HG02981 (cell line): Measurements from ENCODE around the gene SETD4.

Source experiments
- ATAC-seq: cut with Tn5 transposase; IDR thresholded peaks from one replicate; pipeline ENCODE4 v1.9.1; 2021; ENCODE audit warnings: mild to moderate bottlenecking, moderate library complexity; ENCODE audit not compliant: unreplicated experiment

The SETD4 gene

DNA sequence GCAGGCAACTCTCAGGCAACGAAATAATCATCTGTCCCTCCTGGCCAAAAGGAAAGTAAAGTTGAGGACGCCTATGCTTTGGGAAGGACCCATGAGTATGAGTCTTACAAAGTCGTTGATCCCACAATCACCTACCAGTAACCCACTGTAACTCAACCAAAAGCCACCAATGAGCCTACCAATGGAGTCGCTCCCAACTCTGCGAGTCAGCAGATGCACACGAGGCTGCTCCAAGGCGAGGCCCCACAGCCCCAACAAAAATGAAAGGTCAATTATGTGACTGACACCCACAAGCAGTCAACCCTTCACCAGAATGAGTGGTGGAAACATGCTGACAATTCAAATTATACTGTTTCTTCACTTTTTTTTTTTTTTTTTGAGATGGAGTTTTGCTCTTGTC lies 12.0 kb downstream of the SETD4 start:
- ATAC-seq = no peak

GRCh38 chr21:36047139-36047538 lies 13.2 kb downstream of the SETD4 start:
- no peak for ATAC-seq

- no peak for ATAC-seq
These were observed 14.3 kb downstream of the SETD4 start for GRCh38 chr21:36045993-36046392.

GRCh38 chr21:36044056-36044455 lies 16.3 kb downstream of the SETD4 start:
- no peak for ATAC-seq

GRCh38 chr21:36041910-36042309 lies 18.4 kb downstream of the SETD4 start:
- ATAC-seq = no peak

DNA sequence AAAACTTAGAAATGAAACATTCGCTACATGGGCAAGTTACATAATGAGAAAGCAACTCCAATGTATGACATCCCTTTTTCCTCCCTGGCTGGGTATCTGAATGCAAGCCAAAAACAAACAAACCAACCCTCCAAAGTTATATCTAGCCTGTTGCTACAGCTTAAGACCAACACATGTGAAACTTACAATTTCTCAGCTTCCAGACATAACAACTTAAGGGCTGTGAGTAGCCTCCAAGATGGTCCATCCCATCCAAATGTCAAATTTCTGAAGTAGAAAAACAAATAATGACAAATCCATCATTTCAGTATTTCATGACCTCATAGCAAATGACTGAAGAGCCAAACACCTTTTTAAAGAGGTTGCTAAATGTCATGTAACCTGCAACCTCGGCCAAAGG lies 19.9 kb downstream of the SETD4 start:
- no peak for ATAC-seq

DNA sequence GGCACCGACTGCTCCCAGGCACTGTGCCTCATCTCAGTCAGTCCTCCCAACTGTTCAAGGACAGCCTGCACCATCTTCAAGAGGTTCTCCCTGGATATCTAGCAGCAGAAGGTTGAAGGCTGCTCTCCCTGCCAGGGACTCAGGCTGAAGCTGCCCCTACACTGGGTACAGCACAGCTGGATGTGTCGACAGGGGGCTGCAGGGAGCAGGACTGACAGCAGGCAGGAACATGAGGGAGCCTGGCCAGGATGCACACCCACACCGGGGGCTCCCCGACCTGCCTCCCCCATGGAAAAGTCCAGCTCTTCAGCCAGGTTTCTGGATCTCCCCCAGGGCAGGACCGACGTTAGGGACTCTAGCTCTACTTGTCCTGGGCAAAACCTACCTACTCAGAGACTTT lies 20.5 kb downstream of the SETD4 start:
- no peak for ATAC-seq

- ATAC-seq = no peak
These were observed 21.4 kb downstream of the SETD4 start for GRCh38 chr21:36038701-36039497.

GRCh38 chr21:36035381-36035791 lies 24.9 kb downstream of the SETD4 start:
- no peak for ATAC-seq

GRCh38 chr21:36034211-36034913 lies 26.0 kb downstream of the SETD4 start:
- ATAC-seq = no peak

GRCh38 chr21:36032647-36033406 lies 27.5 kb downstream of the SETD4 start:
- no peak for ATAC-seq

- ATAC-seq = no peak
These were observed 29.6 kb downstream of the SETD4 start for GRCh38 chr21:36030581-36031189.

DNA sequence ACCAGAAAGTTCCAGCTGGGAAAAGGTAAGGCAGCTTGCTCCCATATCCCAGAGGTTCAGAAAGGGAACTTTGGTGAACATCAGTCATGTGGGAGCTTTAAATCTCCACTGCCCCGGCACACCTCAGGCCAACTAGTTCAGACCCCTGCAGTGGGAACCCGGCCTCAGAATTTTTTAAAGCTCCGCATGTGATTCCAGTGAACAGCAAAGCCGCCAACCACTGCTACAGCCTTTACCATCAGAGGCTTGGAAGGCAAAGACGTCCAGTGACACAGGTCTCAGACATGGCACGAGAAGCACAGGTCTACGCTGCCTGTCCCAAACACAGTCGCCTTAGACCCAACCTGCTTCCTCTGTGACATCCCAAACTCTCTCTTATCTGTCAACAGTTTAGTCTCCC lies 31.0 kb downstream of the SETD4 start:
- no peak for ATAC-seq

DNA sequence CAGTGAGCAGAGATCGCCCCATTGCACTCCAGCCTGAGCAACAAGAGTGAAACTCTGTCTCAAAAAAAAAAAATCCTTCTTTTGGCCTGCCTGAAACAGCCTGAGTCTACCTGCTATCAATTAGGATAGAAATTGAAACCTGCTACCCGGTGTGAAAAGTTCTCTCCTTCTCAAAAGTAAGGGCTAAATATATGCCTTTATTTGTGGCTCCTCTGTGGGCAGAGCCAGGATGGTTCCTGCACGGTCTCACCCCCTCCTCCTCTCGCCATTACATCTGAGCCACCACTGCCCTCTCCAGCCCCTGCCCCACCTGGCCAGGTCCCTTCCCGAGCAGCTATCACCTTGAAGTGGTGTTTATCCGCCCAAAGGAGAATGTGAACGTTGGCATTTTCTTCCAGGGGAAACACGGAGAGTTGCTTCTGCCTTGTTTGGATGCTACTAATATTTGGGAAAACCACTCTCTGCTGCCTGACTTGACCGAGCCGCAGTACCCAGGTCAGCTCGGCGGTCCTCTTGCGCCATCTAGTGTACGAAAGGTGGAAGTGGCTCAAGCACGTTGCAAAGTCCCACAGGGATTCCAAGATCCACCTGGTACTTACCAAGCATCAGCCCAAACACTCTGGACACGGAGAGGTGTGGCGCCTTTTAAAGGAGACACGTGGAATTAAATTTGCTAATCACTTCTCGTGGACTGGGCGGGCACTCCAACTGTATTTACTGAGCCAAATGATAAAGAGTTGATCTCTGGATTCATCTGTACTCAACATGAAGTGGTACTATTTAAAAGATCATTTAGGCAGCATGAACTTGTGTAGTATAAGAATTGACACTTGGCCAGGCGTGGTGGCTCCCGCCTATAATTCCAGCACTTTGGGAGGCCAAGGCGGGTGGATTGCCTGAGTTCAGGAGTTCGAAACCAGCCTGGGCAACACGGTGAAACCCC lies 31.9 kb downstream of the SETD4 start:
- peak; percentile 80 for ATAC-seq

- ATAC-seq = no peak
These were observed 33.0 kb downstream of the SETD4 start for GRCh38 chr21:36027347-36027746.

- ATAC-seq = no peak
These were observed 35.5 kb downstream of the SETD4 start for GRCh38 chr21:36024782-36025181.

- no peak for ATAC-seq
These were observed 37.2 kb downstream of the SETD4 start for GRCh38 chr21:36023092-36023480.

DNA sequence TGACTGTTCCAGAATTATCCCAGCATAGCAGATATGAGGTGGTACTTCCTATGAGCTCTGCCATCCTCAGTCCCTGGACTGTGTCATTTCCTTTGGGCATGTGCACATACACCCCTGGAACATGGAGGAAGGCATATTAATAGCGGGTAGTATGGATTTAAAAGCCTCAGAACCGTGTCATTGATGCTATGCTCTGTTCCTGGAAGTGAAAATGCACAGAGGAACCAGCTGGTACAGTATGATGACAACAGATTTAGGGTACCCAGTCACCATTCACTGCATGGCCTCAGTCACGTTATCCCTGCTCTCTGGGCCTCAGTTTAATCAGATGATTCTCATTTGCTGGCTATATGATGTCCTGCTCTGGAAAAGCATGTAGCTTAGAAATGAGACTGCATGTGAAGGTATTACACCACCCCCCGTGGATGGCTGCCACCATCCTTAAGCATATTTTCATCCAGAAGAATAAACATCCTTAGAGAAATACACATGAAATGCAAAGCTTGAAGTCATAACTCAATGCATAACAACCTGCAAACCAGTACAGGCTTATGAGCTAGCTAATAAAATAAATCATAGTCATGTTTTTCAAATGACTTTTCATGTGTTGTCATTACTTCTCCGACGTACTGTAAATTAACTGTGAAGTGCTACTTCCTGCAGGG lies 37.8 kb downstream of the SETD4 start:
- ATAC-seq = no peak

DNA sequence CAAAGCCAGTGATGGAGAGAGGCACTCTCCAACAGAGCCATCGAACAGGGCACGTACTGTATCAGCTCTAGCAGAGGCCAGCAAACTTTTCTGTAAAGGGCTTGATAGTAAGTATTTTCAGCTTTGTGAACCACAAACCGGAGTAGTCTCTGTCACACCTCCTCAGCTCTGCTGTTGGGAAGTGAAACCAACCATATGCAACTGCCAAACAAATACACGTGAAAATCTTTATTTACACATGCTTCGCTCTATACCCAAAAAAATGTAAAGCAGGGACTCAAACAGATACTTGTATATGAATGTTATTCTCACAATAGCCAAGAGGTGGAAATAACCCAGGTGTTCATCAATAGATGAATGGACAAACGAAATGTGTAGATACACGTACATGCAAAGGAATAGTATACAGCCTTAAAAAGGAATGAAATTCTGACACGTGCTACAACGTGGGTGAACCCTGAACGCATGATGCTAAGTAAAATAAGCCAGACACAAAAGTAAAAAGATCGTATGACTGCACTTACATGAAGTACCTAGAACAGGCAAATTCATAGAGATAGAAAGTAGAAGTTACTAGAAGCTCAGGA lies 39.0 kb downstream of the SETD4 start:
- no peak for ATAC-seq
